AG09309 (cell line): ENCODE measurements around the gene ERBB2.
A peak's percentile ranks its signal among the peaks of the same experiment; 100 is the strongest.

Experiments used
- DNase-seq: peaks from one replicate; pipeline ENCODE4 v3.0.0-alpha.2; 2010; ENCODE audit warnings: low read depth
- H3K4me3 ChIP-seq: 2 replicates; pipeline ENCODE4 v1.5.1; 2011; ENCODE audit warnings: mild to moderate bottlenecking, low read depth, low read length, moderate library complexity; ENCODE audit not compliant: control insufficient read depth
- CTCF ChIP-seq: IDR thresholded peaks from 2 replicates; pipeline ENCODE4 v1.5.1; 2011; ENCODE audit warnings: mild to moderate bottlenecking, low read depth, low read length, inconsistent platforms; ENCODE audit not compliant: insufficient read depth, control insufficient read depth; ENCODE audit errors: missing control alignments

The ERBB2 gene

DNA sequence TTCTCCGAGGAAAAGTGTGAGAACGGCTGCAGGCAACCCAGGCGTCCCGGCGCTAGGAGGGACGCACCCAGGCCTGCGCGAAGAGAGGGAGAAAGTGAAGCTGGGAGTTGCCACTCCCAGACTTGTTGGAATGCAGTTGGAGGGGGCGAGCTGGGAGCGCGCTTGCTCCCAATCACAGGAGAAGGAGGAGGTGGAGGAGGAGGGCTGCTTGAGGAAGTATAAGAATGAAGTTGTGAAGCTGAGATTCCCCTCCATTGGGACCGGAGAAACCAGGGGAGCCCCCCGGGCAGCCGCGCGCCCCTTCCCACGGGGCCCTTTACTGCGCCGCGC, at the start of gene ERBB2:
Gene ERBB2 (plus strand): TSS at position 247 of the 330 bp plus-strand sequence. CDS start 175 bp downstream, outside the sequence.
- peak within 1 kb of the TSS; percentile 84 for H3K4me3 ChIP-seq
- TF ChIP-seq CTCF, result no peak
- peak; percentile 31 for DNase-seq

- no peak for TF ChIP-seq CTCF
- H3K4me3 ChIP-seq, result no peak overlapping the region
- DNase-seq, result no peak
Measured at GRCh38 chr17:39650121-39650579, 49.7 kb upstream of the ERBB2 start.

GRCh38 chr17:39651923-39652586, 47.8 kb upstream of the ERBB2 start:
- DNase-seq, result no peak
- no peak overlapping the region for H3K4me3 ChIP-seq
- no peak for TF ChIP-seq CTCF

DNA sequence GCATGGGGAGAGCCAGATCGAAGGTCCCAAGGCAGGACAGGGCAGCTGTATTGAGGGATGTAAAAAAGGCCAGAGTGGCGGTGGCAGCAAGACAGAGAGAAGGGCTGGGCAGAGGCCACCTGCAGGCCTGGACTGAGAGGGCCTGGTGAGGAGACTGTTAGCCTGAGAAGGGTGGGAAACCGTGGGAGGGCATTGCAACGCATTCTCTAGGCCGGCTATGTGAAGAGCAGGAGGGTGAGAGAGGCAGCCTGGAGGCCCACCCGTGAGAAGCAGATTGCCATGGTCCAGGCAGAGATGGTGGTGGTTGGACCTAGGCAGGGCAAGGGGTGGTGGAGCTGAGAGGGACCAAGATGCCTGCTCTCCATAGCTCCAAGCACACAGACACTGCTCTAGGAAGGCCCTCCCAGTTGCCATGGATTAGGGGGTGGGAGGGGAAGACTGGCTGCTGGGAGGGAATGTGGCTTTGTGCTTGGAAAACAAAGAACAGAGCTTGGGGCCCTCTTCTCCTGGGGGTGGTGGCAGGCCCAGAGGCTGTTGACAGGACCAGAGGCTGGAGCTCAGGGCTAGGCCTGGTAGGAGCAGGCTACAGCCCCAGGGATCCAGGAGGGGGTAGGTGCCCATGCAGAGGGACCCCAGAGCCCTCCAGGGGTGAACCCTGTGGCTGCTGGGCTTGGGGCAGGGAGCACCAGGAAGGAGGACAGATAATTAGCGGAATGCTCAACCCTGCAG, 47.1 kb upstream of the ERBB2 start:
- DNase-seq, result no peak
- H3K4me3 ChIP-seq, result no peak overlapping the region
- TF ChIP-seq CTCF, result no peak

- no peak overlapping the region for H3K4me3 ChIP-seq
- DNase-seq, result no peak
- TF ChIP-seq CTCF, result no peak
Measured at GRCh38 chr17:39653316-39653661, 46.6 kb upstream of the ERBB2 start.

DNA sequence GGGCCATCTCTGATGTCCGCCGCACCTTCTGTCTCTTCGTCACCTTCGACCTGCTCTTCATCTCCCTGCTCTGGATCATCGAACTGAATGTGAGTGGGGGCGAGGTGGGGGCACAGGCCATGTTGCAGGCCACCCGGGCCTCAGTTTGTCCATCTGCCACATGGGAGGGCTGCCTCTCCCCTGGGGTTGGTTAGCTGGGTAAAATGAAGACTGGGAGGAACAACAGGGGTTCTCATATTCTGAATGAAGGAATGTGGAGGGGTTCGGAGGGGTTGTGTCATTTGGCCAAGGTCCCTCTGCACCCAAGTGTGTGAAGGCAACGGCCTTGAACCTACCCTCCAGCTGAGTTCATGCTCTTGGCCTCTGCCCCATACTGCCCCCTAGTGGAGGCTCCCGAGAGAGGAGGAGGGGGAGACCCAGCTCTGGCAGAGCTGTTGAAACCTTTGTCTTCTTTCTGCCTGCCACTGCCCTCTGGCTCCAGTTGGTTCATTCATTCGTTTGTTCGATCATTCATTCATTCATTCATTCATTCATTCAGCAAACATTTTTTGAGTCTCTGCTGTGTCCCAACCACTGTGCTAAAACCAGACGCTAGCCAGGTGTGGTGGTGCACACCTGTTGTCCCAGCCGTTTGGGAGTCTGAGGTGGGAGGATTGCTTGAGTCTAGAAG, 46.1 kb upstream of the ERBB2 start:
- no peak for DNase-seq
- peak; percentile 91 for TF ChIP-seq CTCF
- H3K4me3 ChIP-seq, result no peak overlapping the region
